Duodenal mucosa (tissue), 2 donors: ENCODE data around the gene ZNF678.
"Not testable (repeated sequence)": the region's sequence is repeated elsewhere in the genome, so short reads cannot be mapped to it uniquely, and the experiment has no call there.

Experiments used
- H3K27ac ChIP-seq: one replicate; pipeline ENCODE4 v1.7.0; 2013; ENCODE audit warnings: low read depth, low read length
- H3K27me3 ChIP-seq, 2 donors: one replicate each; pipeline ENCODE4 v1.7.0; 2013; ENCODE audit warnings: low read length in 2 of 2, control low read depth in 1 of 2; ENCODE audit not compliant: insufficient read depth in 2 of 2, control insufficient read depth in 1 of 2
- H3K36me3 ChIP-seq, 2 donors: one replicate each; pipeline ENCODE4 v1.7.0; 2013; ENCODE audit warnings: low read length in 2 of 2, control low read depth in 1 of 2; ENCODE audit not compliant: insufficient read depth in 2 of 2, control insufficient read depth in 1 of 2
- H3K4me1 ChIP-seq, 2 donors: one replicate each; pipeline ENCODE4 v1.7.0; 2013; ENCODE audit warnings: low read length in 2 of 2, control low read depth in 1 of 2; ENCODE audit not compliant: insufficient read depth in 2 of 2, control insufficient read depth in 1 of 2
- H3K4me3 ChIP-seq, 2 donors: one replicate each; pipeline ENCODE4 v1.7.0; 2013; ENCODE audit warnings: low read length in 2 of 2, low read depth in 1 of 2
- H3K9ac ChIP-seq, 2 donors: one replicate each; pipeline ENCODE4 v1.7.0; 2013; ENCODE audit warnings: low read length in 2 of 2, low read depth in 1 of 2
- H3K9me3 ChIP-seq, 2 donors: one replicate each; pipeline ENCODE4 v1.7.0; 2013; ENCODE audit warnings: low read length in 2 of 2, control low read depth in 1 of 2; ENCODE audit not compliant: control insufficient read depth in 1 of 2

ZNF678 gene

GRCh38 chr1:227551881-227552280, 11.5 kb upstream of the ZNF678 start:
- H3K9me3 ChIP-seq, H3K36me3 ChIP-seq, H3K27ac ChIP-seq, H3K27me3 ChIP-seq, H3K4me1 ChIP-seq, H3K9ac ChIP-seq, H3K4me3 ChIP-seq: not testable (repeated sequence)

- H3K27me3 ChIP-seq = peaks cover 4 to 6% of the 10 kb centered on the region in 2 donors
- H3K36me3 ChIP-seq = no peaks in the 10 kb centered on the region
- no peak overlapping the region for H3K9ac ChIP-seq
- H3K27ac ChIP-seq = no peak overlapping the region
- H3K9me3 ChIP-seq = no peaks in the 10 kb centered on the region
- H3K4me1 ChIP-seq = no peaks in the 10 kb centered on the region
- H3K4me3 ChIP-seq = no peak overlapping the region
Observed at GRCh38 chr1:227556288-227556687, 7.1 kb upstream of the ZNF678 start.

GRCh38 chr1:227557962-227558725, 5.2 kb upstream of the ZNF678 start:
- Histone ChIP-seq H3K4me1 (no peaks in the 10 kb centered on the region), H3K9me3 (no peaks in the 10 kb centered on the region), H3K9ac (no peak overlapping the region), H3K4me3 (no peak overlapping the region), H3K27me3 (peaks cover 4 to 6% of the 10 kb centered on the region in 2 donors), H3K36me3 (no peaks in the 10 kb centered on the region), H3K27ac (no peak overlapping the region)

- H3K36me3 ChIP-seq = no peaks in the 10 kb centered on the region
- peaks cover 4 to 6% of the 10 kb centered on the region in 2 donors for H3K27me3 ChIP-seq
- no peak overlapping the region for H3K4me3 ChIP-seq
Observed at GRCh38 chr1:227558732-227559262, 4.6 kb upstream of the ZNF678 start.

GRCh38 chr1:227559499-227559898, 3.9 kb upstream of the ZNF678 start:
- Histone ChIP-seq H3K27me3 (peaks cover 4 to 6% of the 10 kb centered on the region in 2 donors), H3K9me3 (no peaks in the 10 kb centered on the region), H3K4me3 (no peak overlapping the region), H3K4me1 (peaks cover 0 to 3% of the 10 kb centered on the region in 2 donors), H3K9ac (no peak overlapping the region), H3K27ac (no peak overlapping the region), H3K36me3 (no peaks in the 10 kb centered on the region)

More at GRCh38 chr1:227558732-227559262, 4.6 kb upstream of the ZNF678 start:
- Histone ChIP-seq H3K4me1 (no peaks in the 10 kb centered on the region), H3K27ac (no peak overlapping the region), H3K9me3 (no peaks in the 10 kb centered on the region), H3K9ac (no peak overlapping the region)

- Histone ChIP-seq H3K9me3 (no peaks in the 10 kb centered on the region), H3K9ac (no peak overlapping the region), H3K4me3 (no peak overlapping the region), H3K36me3 (no peaks in the 10 kb centered on the region), H3K27me3 (peaks cover 4 to 6% of the 10 kb centered on the region in 2 donors), H3K4me1 (peaks cover 0 to 3% of the 10 kb centered on the region in 2 donors), H3K27ac (no peak overlapping the region)
Observed at GRCh38 chr1:227559926-227560325, 3.4 kb upstream of the ZNF678 start.

- H3K9ac ChIP-seq = no peak overlapping the region
- H3K27me3 ChIP-seq = peaks cover 4 to 6% of the 10 kb centered on the region in 2 donors
- peaks cover 0 to 3% of the 10 kb centered on the region in 2 donors for H3K4me1 ChIP-seq
- H3K9me3 ChIP-seq = no peaks in the 10 kb centered on the region
- H3K4me3 ChIP-seq = no peak overlapping the region
- no peak overlapping the region for H3K27ac ChIP-seq
- no peaks in the 10 kb centered on the region for H3K36me3 ChIP-seq
Observed at GRCh38 chr1:227560393-227561173, 2.8 kb upstream of the ZNF678 start.

- no peak overlapping the region for H3K4me3 ChIP-seq
- peaks cover 0 to 3% of the 10 kb centered on the region in 2 donors for H3K4me1 ChIP-seq
- no peak overlapping the region for H3K9ac ChIP-seq
- peaks cover 0 to 2% of the 10 kb centered on the region in 2 donors for H3K36me3 ChIP-seq
- H3K27me3 ChIP-seq = peaks cover 4 to 6% of the 10 kb centered on the region in 2 donors
- no peak overlapping the region for H3K27ac ChIP-seq
- H3K9me3 ChIP-seq = no peaks in the 10 kb centered on the region
Observed at GRCh38 chr1:227561241-227561907, 2.0 kb upstream of the ZNF678 start.

- no peak overlapping the region for H3K4me3 ChIP-seq
- no peak overlapping the region for H3K9ac ChIP-seq
- peaks cover 0 to 3% of the 10 kb centered on the region in 2 donors for H3K4me1 ChIP-seq
- H3K9me3 ChIP-seq = no peaks in the 10 kb centered on the region
- peaks cover 4 to 6% of the 10 kb centered on the region in 2 donors for H3K27me3 ChIP-seq
- H3K27ac ChIP-seq = no peak overlapping the region
- peaks cover 0 to 3% of the 10 kb centered on the region in 2 donors for H3K36me3 ChIP-seq
Observed at GRCh38 chr1:227562037-227562436, 1.3 kb upstream of the ZNF678 start.
